HG03060 (cell line): ENCODE measurements around the gene YJEFN3.

Experiments
- ATAC-seq: cut with Tn5 transposase; IDR thresholded peaks from one replicate; pipeline ENCODE4 v1.9.1; 2021; ENCODE audit warnings: low read depth, moderate number of reproducible peaks; ENCODE audit not compliant: unreplicated experiment

Gene YJEFN3, protein sequence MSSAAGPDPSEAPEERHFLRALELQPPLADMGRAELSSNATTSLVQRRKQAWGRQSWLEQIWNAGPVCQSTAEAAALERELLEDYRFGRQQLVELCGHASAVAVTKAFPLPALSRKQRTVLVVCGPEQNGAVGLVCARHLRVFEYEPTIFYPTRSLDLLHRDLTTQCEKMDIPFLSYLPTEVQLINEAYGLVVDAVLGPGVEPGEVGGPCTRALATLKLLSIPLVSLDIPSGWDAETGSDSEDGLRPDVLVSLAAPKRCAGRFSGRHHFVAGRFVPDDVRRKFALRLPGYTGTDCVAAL

DNA sequence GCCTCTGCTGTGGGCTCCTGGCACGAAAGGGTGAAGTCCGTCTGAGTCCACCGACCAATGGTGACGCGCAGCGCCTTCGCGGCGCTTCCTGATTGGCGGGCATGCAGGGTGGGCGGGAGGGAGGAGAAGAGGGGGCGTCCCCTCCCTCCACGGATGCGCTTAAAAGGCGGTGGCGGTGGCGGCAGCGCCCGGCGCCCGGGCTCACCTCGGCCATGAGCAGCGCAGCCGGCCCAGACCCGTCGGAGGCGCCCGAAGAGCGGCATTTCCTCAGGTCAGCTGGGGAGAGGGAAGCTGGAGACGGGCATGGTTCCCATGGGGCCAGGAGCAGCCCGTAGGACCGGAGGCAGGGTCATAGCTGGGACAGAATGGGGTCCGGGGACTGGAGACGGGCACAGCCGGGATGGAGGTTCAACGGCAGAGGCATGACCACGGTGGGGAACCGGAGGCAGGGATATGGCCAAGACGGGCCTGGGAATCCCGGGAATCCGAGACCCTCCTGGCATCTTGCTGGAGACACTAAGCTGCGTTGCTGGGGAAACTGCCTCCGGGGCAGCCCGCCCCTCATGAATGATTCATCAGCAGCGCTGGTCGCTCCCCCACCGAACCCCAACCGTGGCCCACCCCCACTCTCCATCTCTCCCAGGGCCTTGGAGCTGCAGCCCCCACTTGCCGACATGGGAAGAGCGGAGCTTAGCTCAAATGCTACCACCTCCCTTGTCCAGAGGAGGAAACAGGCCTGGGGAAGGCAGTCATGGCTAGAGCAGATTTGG is at the start of gene YJEFN3:
Gene YJEFN3 (plus strand): TSS at position 191 of the 770 bp plus-strand sequence. CDS start 22 bp downstream, at position 213.
- ATAC-seq: no peak

DNA sequence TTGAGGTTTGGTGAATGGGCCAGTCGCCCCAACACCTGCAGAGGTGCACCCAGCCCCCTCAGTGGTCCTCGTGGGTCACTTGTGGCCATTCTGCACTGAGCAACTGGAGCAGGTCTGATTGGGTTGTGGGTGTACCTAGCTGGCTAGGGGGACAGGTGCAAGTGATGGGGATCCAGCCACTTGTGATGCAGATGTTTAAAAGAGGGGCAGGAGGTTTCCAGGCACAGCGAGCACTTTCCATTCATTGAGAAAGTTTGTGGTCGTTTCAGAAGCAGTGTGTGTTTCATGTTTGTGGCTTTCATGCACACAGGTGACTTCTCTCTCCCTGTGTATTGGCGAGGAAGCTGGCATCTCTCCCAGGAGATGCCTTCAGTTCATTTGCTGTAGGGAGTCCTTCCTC is 48.0 kb upstream of the YJEFN3 start:
- no peak for ATAC-seq

DNA sequence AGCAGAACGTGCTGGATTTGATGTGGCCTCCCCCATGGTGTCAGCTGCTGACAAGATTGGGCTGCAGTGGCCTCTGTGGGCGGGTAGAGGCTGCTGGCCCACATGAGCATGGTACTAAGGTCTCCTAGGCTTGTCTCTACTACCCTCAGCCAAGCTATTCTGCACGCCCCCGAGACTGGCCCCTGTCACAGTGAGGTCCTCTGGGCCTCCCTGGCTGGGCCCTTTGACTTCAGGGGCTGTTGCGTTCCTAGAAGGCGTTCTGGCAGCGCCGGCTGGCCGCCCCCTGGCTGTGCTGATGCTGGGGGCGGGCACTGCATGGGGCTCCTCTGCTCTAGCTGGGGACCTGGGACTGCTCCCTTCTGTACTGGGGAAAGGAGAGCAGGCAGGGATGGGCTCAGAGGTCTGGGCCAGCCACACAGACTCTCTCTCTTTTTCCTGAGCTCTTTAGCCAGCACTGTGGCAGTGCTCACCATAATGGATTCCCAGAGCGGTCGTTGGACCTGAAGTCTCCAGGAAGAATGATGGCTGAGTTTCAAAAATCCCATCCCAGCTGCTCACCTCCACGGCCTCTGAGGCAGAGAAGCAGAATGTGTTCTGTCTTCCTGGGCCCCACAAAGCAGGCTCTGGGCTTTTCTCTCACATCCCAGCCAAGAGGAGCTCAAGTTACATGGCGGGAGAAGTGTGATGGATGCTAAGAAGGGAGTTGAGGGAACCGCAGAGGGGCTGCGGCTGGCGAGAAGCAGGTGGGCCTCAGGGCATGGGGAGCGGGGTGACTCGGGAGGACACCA is 45.7 kb upstream of the YJEFN3 start:
- ATAC-seq: no peak

DNA sequence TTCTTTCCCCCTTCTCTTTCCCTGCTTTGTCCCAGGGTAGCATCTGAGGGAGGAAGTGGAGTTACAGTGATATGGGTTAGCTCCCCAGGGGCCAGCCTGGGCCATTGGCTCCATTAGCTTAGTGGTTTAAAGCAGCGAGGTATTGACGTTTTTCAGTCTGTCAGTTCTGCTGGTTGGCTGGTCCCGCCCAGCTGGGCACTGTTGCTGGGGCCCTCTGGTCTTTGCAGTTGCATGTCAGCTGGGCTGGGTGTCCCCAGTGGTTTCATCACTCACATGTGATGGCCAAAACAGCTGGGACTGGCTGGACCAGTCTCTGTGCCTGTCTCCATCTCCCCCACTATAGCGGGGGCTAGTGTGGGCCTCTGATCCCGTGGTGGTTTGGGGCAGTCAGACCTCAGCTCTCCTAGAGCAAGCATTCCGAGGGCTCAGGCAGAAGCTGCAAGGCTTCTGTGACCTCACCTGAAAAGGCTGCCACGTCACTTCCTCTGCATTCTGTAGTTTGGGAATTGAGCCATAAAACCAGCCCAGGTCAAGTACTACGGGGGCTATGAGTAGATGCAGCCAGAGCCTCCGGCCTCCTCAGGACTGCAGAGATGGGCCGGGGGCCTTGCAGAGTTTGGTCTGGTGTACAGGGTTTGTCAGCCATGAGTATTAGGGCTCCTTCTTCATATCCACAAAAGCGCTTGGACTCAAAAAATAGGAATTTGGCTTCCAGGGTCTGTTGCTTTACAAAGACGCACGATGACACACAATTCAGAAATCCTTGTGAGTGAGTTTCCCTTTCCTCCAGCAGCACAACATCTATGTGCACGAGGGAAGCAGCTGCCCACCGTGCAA is 43.3 kb upstream of the YJEFN3 start:
- ATAC-seq: no peak

DNA sequence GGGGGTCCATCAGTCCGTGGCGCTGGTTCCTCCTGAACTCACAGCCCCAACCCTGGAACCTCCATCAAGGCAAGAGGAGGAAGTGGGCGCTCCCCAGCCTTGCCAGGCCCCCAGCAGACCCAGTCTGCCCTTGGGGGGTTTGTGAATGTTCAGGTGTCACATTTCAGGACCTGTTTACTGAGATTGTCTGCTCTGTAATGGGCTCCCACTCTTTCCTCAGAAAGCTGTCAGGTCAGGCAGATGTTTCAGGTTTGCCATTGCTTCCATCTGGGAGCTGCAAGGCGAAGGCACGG is 42.8 kb upstream of the YJEFN3 start:
- ATAC-seq: no peak

DNA sequence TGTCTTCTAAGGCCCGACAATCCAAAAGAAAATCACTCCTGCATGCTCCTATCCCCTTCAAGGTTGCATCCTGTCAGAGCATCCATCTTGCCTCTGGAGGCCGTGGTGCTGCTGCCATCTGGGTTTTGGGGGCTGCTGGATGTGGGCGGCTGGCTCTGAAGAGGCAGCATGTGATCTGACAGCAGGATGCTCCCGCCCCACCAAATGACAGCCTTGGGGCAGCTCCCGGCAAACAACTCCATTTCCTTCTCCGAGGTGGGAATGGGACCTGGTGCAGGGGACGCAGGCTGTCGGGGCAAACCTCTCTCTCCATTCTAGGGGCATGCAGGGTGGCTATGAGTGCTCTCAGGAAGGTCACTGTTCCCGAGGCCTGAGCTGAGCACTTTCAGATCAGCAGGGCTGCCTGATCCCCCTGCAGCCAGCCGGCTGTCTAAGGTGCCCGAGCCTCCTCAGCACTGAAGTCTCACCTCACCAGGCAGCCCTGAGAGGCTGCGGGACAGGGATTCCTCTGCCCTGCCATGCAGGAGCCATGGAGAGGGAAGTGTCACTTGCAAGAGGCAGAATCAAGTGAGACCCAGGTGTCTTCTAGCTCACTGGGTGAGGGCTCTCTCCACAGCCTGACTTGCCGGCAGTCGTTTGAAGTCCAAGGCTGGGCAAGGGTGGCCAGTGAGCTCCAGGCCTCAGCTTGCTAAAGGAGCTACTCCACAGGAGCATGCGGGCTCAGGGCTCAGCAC is 42.2 kb upstream of the YJEFN3 start:
- ATAC-seq: no peak

DNA sequence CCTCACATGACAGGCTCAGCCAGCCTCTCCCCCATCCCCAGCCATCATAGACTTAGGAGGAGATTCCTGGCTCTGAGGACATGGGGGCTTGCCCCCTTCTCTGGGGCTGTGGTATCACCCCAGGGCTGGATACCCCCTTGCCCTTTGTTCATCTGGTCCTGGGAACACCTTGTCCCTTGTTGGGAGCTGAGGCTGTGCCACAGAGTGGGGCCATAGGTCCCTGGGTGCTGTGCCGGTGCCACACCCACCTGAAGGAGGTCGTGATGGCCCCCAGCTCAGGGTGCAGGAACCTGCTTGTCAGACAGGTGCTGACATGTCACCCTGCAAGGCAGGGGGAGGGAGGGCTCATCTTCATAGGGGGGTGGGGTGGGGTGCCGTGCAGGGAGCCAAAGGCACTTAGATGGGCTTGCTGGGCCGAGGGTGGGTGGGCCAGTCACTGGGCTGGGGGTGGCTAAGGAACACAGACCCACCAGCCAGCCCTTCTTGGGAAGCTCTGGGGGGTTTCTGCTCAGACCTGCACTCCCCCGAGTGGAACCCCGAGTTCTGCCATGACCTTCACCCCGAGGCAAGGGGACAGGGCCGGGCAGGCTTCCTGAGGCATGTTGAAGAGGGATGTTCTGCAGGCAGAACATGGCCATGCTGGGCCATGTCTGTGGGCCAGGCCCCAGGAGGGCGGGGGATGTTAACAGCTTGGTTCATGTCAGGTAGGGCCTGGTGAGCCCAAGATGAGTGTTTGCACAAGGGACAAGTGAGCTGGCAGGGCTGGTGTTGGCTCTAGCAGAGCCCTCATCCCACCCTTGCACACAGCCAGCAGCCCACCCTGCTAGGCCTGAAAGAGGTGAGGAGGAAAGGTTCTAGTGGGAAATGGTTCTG is 41.4 kb upstream of the YJEFN3 start:
- ATAC-seq: no peak

DNA sequence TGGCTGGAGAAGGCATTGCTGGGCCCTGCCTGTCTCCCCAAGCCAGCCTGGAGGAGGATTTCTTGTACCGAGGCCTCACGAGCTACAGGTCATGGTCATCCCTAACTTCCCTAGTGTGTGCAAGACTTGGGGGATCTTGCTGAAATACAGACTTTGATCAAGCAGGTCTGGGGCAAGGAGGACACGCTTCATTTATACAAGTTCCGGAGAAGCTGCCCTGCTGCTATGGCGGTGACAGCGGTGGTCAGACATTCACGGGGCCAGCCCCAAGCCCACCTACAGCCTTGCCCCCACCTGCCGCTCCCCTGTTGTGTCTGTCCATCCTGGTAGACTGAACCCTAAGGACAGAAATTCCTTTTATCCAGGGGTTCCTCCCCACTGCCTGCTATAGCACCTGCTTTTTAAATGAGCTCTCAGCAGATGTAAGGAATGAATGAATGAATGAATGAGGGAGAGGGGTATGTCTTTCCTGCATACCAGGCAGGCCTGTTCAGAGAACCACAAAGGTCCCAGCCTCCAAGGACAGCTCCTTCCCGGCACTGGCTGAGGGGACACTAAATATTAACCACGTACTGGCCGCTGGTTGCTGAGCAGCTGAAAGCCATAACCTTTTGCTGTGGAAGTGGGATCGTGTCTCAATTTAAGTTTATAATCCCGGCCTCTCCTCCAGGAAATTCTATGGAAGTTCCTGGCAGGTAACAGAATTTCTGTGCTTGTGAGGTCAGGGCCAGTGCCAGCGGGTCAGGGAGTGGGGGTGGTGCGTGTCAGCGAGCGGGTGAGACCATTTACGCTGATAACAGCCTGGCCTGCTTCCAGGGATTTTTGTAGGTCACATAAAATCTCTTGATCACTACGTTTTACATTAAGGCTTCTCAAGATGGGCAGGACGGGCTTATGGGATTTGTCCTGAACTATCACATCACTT is 40.5 kb upstream of the YJEFN3 start:
- no peak for ATAC-seq

DNA sequence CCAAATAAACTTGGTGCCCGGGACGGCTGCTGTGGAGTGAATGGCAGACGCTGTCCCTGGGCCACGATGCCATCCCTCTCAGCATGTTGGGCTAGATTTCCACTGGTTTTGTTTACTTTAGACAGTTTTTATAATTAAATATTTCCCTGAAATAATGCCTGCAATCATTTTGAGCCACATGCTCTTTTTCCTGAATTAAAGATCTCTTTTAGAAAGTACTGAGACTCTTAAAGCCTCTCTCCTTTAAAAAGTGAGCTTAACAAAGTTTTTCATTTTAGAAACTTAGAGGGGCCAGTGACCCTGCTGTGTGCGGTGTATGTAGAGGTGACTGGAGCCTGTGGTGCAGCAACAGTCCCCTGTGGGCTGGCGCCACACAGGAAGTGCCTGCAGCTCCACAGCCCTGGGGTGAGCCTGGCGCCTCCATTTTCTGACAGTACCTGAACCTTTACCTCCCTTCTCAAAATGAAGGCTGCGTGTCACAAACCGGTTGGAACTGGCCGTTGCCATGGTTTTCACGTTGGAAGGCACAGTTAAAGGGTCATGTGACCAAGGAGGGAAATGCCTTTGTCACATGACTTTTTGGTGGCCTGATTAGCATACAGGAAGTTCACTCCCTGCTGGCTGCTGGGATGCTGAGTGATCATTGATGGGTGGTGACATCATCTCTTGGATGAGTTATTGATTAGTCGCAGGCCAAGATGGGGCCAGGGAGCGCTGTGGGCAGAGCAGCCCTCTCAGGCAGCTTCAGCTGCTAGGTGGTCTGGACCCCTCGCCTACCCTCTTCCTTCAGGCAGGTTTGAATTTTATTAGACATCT is 39.6 kb upstream of the YJEFN3 start:
- no peak for ATAC-seq

DNA sequence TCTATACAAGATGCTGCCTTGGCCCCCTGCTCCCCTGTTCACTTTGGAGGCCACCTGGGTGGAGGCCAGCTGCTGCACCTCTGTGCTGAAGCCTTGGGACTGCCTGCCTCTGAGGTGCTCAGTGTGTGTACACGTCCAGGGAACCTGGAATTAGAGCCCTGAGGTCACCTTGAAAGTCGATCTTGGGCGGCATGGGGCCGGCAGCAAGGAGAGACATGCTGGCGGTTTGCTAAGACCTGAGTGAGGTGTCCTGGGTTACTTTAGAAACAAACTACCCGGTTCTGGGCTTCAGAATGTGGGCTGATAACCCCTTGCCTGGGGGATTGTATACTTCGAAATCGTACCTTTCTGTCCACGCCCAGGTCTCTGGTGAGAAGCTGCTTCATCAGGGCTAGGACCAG is 38.9 kb upstream of the YJEFN3 start:
- ATAC-seq: no peak

DNA sequence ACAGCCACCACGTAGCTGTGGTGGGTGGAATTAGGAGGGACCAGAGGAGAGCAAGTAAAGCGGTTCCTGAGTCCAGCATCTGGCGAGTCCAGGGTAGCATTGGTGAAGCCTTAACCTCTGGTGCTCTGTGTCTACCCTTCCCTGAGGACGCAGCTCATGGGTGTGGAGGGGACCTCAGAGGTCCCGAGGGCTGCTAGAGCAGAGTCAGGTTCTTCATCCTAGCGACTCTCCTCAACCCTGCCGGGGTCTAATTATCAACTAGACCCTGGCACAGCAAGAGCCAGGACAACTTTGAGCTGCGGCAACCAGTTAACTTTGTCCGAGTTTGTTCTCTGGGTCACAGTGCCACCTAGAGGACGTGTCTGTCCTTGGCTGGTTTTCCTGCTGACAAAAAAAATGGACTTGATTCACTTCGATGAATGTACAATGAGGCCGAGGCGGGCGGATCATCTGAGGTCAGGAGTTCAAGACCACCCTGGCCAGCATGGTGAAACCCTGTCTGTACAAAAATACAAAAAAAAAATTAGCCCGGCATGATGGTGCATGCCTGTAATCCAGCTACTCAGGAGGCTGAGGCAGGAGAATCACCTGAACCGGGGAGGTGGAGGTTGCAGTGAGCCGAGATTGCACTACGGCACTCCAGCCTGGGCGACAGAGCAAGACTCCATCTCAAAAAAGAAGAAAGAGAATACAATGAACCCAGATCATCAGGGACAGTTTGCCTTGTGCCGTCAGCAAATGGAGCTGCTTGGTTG is 38.3 kb upstream of the YJEFN3 start:
- ATAC-seq: no peak

DNA sequence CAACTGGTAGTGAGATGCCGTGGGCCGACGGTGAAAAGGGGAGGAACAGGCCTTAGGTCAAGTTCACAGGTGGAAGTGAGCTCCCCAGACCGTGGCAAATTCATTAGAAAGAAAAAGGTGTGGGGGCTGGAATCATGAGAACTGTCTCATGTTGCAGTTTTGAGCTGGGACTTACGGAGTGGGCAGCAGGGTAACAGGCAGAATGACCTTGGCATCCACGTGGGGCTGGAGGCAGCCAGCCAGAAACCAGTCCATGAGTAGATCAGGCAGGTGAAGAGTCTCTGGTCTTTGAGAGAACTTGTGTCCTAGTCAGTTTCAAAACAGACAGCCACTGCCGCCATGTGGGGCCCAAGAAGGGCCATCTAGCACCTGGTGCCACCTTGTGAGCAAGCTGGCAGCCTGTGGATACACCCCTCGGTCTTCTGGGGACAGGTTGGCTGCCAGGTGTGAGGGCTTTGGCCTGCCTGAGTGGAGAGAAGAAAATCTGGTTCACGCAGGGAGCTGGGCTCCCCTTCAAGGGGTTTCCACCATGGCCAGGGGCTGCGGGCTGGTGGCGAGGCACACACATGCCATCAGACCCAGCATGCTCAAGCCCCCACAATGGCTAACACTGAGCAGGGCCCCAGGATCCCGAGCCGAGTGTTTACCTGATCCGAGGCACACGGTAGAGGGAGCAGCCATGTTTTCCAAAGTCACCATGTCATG is 37.2 kb upstream of the YJEFN3 start:
- ATAC-seq: no peak

DNA sequence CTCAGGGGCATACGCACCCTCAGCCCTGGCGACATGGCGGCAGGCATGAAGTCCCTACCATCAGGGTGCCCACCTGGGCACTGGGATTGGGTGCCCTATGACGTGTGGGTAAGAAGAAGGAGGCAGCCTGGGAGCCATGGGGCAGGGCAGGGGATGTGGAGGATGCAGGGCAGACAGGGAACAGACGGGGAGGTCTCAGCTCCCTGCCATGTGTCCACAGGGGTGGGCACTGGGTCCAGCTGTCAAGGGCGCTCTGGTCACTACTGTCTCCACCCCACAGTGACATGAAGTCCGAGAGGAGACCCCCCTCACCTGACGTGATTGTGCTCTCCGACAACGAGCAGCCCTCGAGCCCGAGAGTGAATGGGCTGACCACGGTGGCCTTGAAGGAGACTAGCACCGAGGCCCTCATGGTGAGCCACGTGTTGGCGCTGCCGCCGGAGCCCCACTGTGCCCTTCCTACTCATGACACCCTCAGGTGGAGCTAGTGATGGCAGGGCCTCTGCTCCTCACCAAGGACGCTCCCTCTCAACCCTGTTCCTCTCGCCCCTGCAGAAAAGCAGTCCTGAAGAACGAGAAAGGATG is 36.6 kb upstream of the YJEFN3 start:
- ATAC-seq: no peak

DNA sequence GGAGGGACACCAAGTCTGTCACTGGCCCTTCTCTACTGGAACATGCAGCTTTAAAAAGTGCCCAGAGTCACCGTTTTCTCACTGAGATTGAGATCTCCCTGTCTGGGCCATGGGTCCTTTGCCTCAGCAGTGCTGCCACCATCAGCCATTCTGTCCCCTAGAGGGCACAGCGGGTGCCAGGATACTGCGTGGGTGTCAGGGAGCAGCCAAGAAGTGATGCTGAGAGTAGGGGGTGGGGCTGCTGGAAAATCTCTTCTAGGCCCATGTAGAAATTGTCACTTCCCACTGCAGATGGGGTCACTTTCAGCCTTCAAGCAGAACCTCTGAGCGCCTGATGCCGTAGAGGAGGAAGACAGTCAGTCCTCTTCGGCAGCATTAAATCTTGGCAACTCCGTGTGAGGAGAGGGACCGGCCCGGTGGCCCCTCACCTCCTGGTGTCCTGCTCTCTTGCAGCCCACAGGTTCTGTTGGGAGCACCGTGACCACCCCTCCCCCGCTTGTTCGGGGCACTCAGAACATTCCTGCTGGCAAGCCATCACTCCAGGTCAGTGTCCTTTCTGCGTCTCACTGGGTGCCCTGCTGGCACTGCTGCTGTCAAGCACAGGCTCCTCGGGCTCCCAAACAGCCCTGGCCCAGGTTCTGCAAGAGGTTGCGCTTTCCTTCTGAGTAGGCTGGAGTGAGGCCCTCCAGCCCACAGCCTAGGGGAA is 34.7 kb upstream of the YJEFN3 start:
- ATAC-seq: no peak
